ENCODE results near the gene C7orf57. TPM values are rescaled to one million over a fixed set of nuclear protein-coding genes. Genes with fewer than 3 reads are reported as not detected.
"Not testable (repeated sequence)": the region's sequence is repeated elsewhere in the genome, so short reads cannot be mapped to it uniquely, and the experiment has no call there.

Gene C7orf57
- not detected in 2 replicates for total RNA-seq

DNA sequence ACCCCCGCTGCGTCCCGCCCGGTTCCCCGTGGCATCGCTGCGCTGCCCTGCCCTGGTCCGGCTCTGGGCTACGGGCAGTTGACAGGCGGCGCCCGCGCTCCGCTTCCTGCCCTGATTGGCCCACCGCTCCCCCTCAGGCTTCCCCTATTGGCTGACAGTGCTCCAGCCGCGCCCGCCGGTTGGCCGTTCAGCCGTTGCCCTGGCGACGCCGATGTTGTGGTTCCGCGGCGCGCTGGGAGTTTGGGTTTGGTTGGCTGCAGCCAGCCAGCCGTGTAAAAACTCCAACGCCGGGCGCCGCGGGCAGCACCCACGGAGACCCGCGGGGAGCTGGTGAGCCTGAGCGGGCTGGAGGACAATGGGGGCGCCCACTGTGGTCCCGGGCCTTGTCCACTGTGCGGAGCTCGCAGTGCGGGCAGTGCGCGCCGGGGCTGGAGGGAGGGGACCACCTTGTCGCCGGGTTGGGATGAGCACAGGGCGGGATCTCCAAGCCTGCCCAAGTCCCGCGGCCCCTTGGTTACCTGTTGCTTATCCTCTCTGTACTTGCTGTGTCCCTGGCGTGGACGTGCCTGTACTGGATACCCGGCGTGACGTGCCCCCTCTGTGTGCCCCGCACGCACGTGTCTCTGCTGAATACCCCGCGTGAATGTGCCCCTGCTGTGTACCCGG lies at the start of gene C7orf57:
C7orf57 (plus strand) TSS at position 243 of the 666 bp plus-strand sequence. CDS start 766 bp downstream, outside the sequence.
- TF ChIP-seq, protein P1, sequence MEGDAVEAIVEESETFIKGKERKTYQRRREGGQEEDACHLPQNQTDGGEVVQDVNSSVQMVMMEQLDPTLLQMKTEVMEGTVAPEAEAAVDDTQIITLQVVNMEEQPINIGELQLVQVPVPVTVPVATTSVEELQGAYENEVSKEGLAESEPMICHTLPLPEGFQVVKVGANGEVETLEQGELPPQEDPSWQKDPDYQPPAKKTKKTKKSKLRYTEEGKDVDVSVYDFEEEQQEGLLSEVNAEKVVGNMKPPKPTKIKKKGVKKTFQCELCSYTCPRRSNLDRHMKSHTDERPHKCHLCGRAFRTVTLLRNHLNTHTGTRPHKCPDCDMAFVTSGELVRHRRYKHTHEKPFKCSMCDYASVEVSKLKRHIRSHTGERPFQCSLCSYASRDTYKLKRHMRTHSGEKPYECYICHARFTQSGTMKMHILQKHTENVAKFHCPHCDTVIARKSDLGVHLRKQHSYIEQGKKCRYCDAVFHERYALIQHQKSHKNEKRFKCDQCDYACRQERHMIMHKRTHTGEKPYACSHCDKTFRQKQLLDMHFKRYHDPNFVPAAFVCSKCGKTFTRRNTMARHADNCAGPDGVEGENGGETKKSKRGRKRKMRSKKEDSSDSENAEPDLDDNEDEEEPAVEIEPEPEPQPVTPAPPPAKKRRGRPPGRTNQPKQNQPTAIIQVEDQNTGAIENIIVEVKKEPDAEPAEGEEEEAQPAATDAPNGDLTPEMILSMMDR (IDR thresholded peaks at IDR 0.05): no peak
- ChIA-PET CTCF (interaction anchor here (1.1 to 1.5 kb wide), 2 partner anchors 44 to 75 kb away, joined by 4 to 6 read pairs; no protein-coding TSS in a partner anchor), POLR2A (no interaction called here)
- Mint-ChIP-seq H3K27me3 (peaks cover 25% of the 10 kb centered on the region), H3K4me1 (peaks cover 13% of the 10 kb centered on the region), H3K27ac (no peak within 1 kb of the TSS), H3K36me3 (ENCODE audit: low read depth) (no peaks in the 10 kb centered on the region), H3K4me3 (peak within 1 kb of the TSS; percentile 73), H3K9me3 (no peaks in the 10 kb centered on the region)
- DNase-seq: peak; percentile 75
- intact Hi-C loops (cut with micrococcal nuclease): loop anchor here (1.0 to 5.0 kb wide), 5 partner anchors 43 to 98 kb away; partner anchors contain the start of gene HUS1
- ATAC-seq (ENCODE audit: low read depth): peak; percentile 97

DNA sequence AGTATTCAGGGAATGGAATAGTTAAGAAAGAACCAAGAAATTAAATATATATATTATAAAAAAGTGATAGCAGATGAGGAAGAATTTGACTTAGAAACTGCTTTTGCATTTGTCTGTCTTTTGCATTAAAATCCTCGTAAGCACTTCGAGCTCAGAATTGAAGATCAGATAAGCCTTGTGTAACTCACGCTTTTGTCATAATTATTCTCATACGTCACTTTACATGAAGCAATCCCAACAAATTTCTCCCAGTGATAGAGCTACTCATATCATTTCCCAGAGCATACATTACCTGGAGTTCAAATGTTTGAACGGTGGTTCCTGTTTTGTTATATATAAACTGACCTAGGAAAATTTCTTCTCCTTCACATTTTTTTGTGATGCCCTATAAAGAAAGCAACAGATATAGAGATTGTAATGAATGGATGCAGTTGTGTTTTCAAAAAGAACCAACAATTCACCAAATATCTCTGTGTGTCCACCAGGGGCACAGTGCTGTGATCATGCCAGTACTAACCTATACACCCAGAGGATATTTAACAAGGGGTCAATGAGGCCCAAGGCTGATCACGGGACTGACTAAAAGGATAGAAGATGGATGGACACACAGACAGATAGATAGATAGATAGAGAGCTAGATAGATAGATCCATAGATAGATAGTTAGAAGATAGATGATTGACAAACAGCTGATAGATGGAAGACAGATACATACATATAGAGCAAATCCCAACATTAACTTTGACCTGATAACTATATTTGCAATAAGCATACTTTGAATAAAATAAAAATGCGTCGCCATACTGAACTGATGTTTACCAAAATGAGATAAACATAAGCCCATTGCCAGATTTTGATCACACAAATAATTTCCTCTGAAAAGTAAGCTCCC lies 46.6 kb upstream of the C7orf57 start:
- intact Hi-C loops (cut with micrococcal nuclease): no loop called here
- ChIA-PET CTCF (interaction anchor here (0.8 to 2.5 kb wide), 3 partner anchors 44 to 121 kb away, joined by 3 to 20 read pairs (median 3); no protein-coding TSS in a partner anchor), POLR2A (no interaction called here)
- no peak for ATAC-seq (ENCODE audit: low read depth)
- TF ChIP-seq, protein P1 (IDR thresholded peaks at IDR 0.05): no peak
- no peak overlapping the region for H3K4me3 Mint-ChIP-seq
- no peaks in the 10 kb centered on the region for H3K27me3 Mint-ChIP-seq
- H3K4me1 Mint-ChIP-seq: peaks cover 14% of the 10 kb centered on the region
- no peaks in the 10 kb centered on the region for H3K9me3 Mint-ChIP-seq
- no peak for DNase-seq
- H3K36me3 Mint-ChIP-seq (ENCODE audit: low read depth): peaks cover 2% of the 10 kb centered on the region
- H3K27ac Mint-ChIP-seq: no peak overlapping the region

DNA sequence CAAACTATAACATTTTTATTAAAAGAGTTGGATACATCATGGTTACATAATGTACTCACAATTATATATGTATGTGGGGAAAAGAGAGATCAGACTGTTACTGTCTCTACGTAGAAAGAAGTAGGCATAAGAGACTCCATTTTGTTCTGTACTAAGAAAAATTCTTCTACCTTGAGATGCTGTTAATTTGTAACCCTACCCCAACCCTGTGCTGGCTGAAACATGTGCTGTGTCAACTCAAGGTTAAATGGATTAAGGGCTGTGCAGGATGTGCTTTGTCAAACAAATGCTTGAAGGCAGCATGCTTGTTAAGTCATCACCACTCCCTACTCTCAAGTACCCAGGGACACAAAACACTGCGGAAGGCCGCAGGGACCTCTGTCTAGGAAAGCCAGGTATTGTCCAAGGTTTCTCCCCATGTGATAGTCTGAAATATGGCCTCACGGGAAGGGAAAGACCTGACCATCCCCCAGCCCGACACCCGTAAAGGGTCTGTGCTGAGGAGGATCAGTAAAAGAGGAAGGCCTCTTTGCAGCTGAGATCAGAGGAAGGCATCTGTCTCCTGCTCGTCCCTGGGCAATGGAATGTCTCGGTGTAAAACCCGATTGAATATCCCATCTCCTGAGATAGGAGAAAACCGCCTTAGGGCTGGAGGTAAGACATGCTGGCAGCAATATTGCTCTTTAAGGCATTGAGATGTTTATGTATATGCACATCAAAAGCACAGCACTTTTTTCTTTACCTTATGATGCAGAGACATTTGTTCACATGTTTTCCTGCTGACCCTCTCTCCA lies 45.5 kb upstream of the C7orf57 start:
- POLR2A ChIA-PET: not testable (repeated sequence)

DNA sequence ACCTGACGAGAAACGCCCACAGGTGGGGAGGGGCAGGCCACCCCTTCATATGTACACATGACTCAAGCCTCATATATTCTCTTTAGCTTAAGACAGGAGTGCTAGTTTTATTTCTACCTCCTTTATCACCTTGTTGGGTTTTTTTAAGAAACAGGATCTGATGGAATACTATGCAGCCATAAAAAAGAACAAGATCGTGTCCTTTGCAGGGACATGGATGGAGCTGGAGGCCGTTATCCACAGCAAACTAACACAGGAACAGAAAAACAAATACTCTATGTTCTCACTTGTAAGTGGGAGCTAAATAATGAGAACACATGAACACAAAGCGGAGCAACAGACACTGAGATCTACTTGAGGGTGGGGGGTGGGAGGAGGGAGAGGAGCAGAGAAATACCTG lies 44.8 kb upstream of the C7orf57 start:
- Mint-ChIP-seq H3K27me3 (no peaks in the 10 kb centered on the region), H3K4me3 (no peak overlapping the region), H3K4me1 (peaks cover 14% of the 10 kb centered on the region), H3K36me3 (ENCODE audit: low read depth) (peaks cover 2% of the 10 kb centered on the region), H3K27ac (no peak overlapping the region), H3K9me3 (no peaks in the 10 kb centered on the region)
- ATAC-seq (ENCODE audit: low read depth): no peak
- intact Hi-C loops (cut with micrococcal nuclease): no loop called here
- POLR2A ChIA-PET: interaction anchor here (1.8 kb wide), 1 partner anchor 94 kb away, joined by 9 read pairs; no protein-coding TSS in a partner anchor
- CTCF ChIA-PET: interaction anchor here (0.6 to 3.5 kb wide), 9 partner anchors 14 to 485 kb away, joined by 3 to 108 read pairs (median 3); no protein-coding TSS in a partner anchor
- no peak for DNase-seq
- TF ChIP-seq, protein P1 (IDR thresholded peaks at IDR 0.05): no peak

More for the DNA sequence above, 45.5 kb upstream of the C7orf57 start:
- H3K27ac Mint-ChIP-seq; H3K27me3 Mint-ChIP-seq; H3K36me3 Mint-ChIP-seq (ENCODE audit: low read depth); DNase-seq; intact Hi-C loops (cut with micrococcal nuclease); ATAC-seq (ENCODE audit: low read depth); H3K9me3 Mint-ChIP-seq; H3K4me3 Mint-ChIP-seq: not testable (repeated sequence)
- CTCF ChIA-PET: interaction anchor here (0.6 to 3.5 kb wide), 4 partner anchors 92 to 122 kb away, joined by 3 to 108 read pairs (median 12); no protein-coding TSS in a partner anchor
- H3K4me1 Mint-ChIP-seq: peaks cover 14% of the 10 kb centered on the region

DNA sequence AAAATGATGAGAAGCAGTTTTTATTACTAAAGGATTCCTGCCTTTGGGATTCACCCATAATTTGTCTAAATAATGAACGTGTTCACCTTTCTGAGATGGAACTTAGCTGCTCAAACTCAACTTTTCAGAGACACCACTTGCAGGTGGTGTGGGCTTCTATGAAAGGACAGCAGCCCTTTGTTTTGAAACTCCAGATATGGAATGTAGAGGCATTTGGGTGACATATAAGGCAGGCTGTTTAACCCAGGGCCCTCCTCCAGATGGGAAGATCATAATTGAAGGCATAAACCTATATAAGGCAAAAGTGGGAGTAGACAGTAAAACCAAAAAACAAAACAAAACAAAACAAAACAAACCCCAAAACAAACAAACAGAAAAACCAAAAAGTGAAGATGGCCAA lies 44.1 kb upstream of the C7orf57 start:
- no peak for DNase-seq
- ATAC-seq (ENCODE audit: low read depth): no peak
- peak overlapping the region; percentile 82 for H3K27ac Mint-ChIP-seq
- POLR2A ChIA-PET: interaction anchor here (1.2 to 1.8 kb wide), 4 partner anchors 9 to 119 kb away, joined by 3 to 11 read pairs (median 6); no protein-coding TSS in a partner anchor
- peak overlapping the region; percentile 97 for H3K4me3 Mint-ChIP-seq
- H3K36me3 Mint-ChIP-seq (ENCODE audit: low read depth): peaks cover 2% of the 10 kb centered on the region
- H3K27me3 Mint-ChIP-seq: no peaks in the 10 kb centered on the region
- H3K4me1 Mint-ChIP-seq: peaks cover 14% of the 10 kb centered on the region
- TF ChIP-seq, protein P1 (IDR thresholded peaks at IDR 0.05): no peak
- CTCF ChIA-PET: interaction anchor here (0.6 to 3.5 kb wide), 22 partner anchors 8 to 135 kb away, joined by 3 to 108 read pairs (median 4); no protein-coding TSS in a partner anchor
- intact Hi-C loops (cut with micrococcal nuclease): loop anchor here (1.0 kb wide), 4 partner anchors 12 to 119 kb away; partner anchors contain the start of gene HUS1
- H3K9me3 Mint-ChIP-seq: no peaks in the 10 kb centered on the region

Measured in activated B cell treated with CpG ODN at 0.5 μM for 24 hours (primary cell).